H9 (cell line): ENCODE results near the gene MACC1. TPM values are rescaled to one million over a fixed set of nuclear protein-coding genes. Genes with fewer than 3 reads are reported as not detected.

Source experiments
- DNase-seq: peaks from one replicate; pipeline ENCODE4 v3.0.0-alpha.2; 2017
- H2AFZ ChIP-seq: one replicate; pipeline ENCODE4 v1.6.1; 2013; ENCODE audit warnings: mild to moderate bottlenecking, low read length, control low read depth, moderate library complexity
- H2AK5ac ChIP-seq: 2 replicates; pipeline ENCODE4 v1.6.1; 2013; ENCODE audit warnings: low read length, control low read depth, mixed read lengths; ENCODE audit not compliant: insufficient read length
- H2BK120ac ChIP-seq: one replicate; pipeline ENCODE4 v1.6.1; 2013; ENCODE audit warnings: low read depth, mild to moderate bottlenecking, low read length, control low read depth, inconsistent platforms; ENCODE audit not compliant: poor library complexity, severe bottlenecking
- H2BK12ac ChIP-seq: 2 replicates; pipeline ENCODE4 v1.6.1; 2013; ENCODE audit warnings: low read length, control low read depth, mixed read lengths, low read depth; ENCODE audit not compliant: insufficient read length
- H2BK15ac ChIP-seq: 2 replicates; pipeline ENCODE4 v1.6.1; 2013; ENCODE audit warnings: low read depth, low read length, control low read depth
- H2BK20ac ChIP-seq: one replicate; pipeline ENCODE4 v1.6.1; 2013; ENCODE audit warnings: low read depth, mild to moderate bottlenecking, low read length, control low read depth, inconsistent platforms; ENCODE audit not compliant: poor library complexity, severe bottlenecking
- H2BK5ac ChIP-seq: 2 replicates; pipeline ENCODE4 v1.6.1; 2013; ENCODE audit warnings: low read length, control low read depth, mixed read lengths; ENCODE audit not compliant: insufficient read length
- H3K14ac ChIP-seq: 2 replicates; pipeline ENCODE4 v1.6.1; 2013; ENCODE audit warnings: low read length, control low read depth; ENCODE audit not compliant: insufficient read depth
- H3K18ac ChIP-seq: 2 replicates; pipeline ENCODE4 v1.6.1; 2013; ENCODE audit warnings: low read depth, mild to moderate bottlenecking, mixed read lengths, low read length, control low read depth; ENCODE audit not compliant: insufficient read length
- H3K23ac ChIP-seq: 2 replicates; pipeline ENCODE4 v1.6.1; 2013; ENCODE audit warnings: low read length, control low read depth, mixed read lengths, low read depth; ENCODE audit not compliant: insufficient read length
- H3K23me2 ChIP-seq: 2 replicates; pipeline ENCODE4 v1.6.1; 2013; ENCODE audit warnings: low read depth, mild to moderate bottlenecking, mixed read lengths, low read length, control low read depth; ENCODE audit not compliant: insufficient read length, poor library complexity, severe bottlenecking
- H3K27ac ChIP-seq: 2 replicates; pipeline ENCODE4 v1.5.1; 2013; ENCODE audit warnings: low read length, control low read depth, mixed read lengths, low read depth; ENCODE audit not compliant: insufficient read length
- H3K27me3 ChIP-seq: 2 replicates; pipeline ENCODE4 v1.6.1; 2013; ENCODE audit warnings: low read length, control low read depth, inconsistent platforms; ENCODE audit not compliant: insufficient read depth
- H3K4ac ChIP-seq: 2 replicates; pipeline ENCODE4 v1.6.1; 2013; ENCODE audit warnings: low read depth, mild to moderate bottlenecking, control low read depth, inconsistent platforms, low read length, moderate library complexity
- H3K4me1 ChIP-seq: 2 replicates; pipeline ENCODE4 v1.6.1; 2013; ENCODE audit warnings: low read length, control low read depth, inconsistent platforms; ENCODE audit not compliant: insufficient read depth
- H3K4me2 ChIP-seq: 2 replicates; pipeline ENCODE4 v1.6.1; 2013; ENCODE audit warnings: low read length, control low read depth, mixed read lengths; ENCODE audit not compliant: insufficient read length, insufficient read depth
- H3K56ac ChIP-seq: 2 replicates; pipeline ENCODE4 v1.6.1; 2013; ENCODE audit warnings: low read depth, mild to moderate bottlenecking, mixed read lengths, low read length, control low read depth; ENCODE audit not compliant: insufficient read length
- H3K79me1 ChIP-seq: 2 replicates; pipeline ENCODE4 v1.6.1; 2013; ENCODE audit warnings: low read depth, mild to moderate bottlenecking, moderate library complexity, low read length, control low read depth, inconsistent platforms; ENCODE audit not compliant: insufficient read depth, poor library complexity, severe bottlenecking
- H3K79me2 ChIP-seq: 2 replicates; pipeline ENCODE4 v1.6.1; 2013; ENCODE audit warnings: low read length, control low read depth, inconsistent platforms; ENCODE audit not compliant: insufficient read depth
- H3K9ac ChIP-seq: 2 replicates; pipeline ENCODE4 v1.6.1; 2013; ENCODE audit warnings: low read length, control low read depth, mixed read lengths; ENCODE audit not compliant: insufficient read length; ENCODE audit errors: extremely low read depth
- H3K9me3 ChIP-seq: one replicate; pipeline ENCODE4 v1.6.1; 2013; ENCODE audit warnings: low read depth, low read length, inconsistent platforms; ENCODE audit not compliant: control insufficient read depth
- H3T11ph ChIP-seq: one replicate; pipeline ENCODE4 v1.6.1; 2013; ENCODE audit warnings: mild to moderate bottlenecking, low read length, control low read depth, inconsistent platforms
- H4K20me1 ChIP-seq: one replicate; pipeline ENCODE4 v1.6.1; 2013; ENCODE audit not compliant: control insufficient read depth, insufficient read length, insufficient read depth
- H4K5ac ChIP-seq: 2 replicates; pipeline ENCODE4 v1.6.1; 2013; ENCODE audit warnings: low read depth, mild to moderate bottlenecking, mixed read lengths, low read length, control low read depth; ENCODE audit not compliant: insufficient read length
- H4K8ac ChIP-seq: replicated peaks from 2 replicates; pipeline ENCODE4 v1.6.1; 2013; ENCODE audit warnings: low read length, control low read depth, mixed read lengths, low read depth; ENCODE audit not compliant: insufficient read length
- H4K91ac ChIP-seq: 2 replicates; pipeline ENCODE4 v1.6.1; 2013; ENCODE audit warnings: low read depth, mild to moderate bottlenecking, moderate library complexity, mixed read lengths, low read length, control low read depth; ENCODE audit not compliant: insufficient read length
- H3K27ac Mint-ChIP-seq, 3 experiments: 2 replicates in 2 of 3; 3 replicates in 1 of 3; pipeline ENCODE4 v1.8.0; 2020 to 2021; ENCODE audit warnings: mixed read lengths in 3 of 3, mild to moderate bottlenecking in 1 of 3, moderate library complexity in 1 of 3
- H3K27me3 Mint-ChIP-seq: 2 replicates; pipeline ENCODE4 v1.8.0; 2021; ENCODE audit warnings: low read depth, mild to moderate bottlenecking, moderate library complexity, mixed read lengths
- H3K36me3 Mint-ChIP-seq, 3 experiments: 2 replicates in 2 of 3; 3 replicates in 1 of 3; pipeline ENCODE4 v1.8.0; 2020 to 2021; ENCODE audit warnings: low read depth in 3 of 3, mixed read lengths in 3 of 3; ENCODE audit not compliant: insufficient read depth in 1 of 3
- H3K4me1 Mint-ChIP-seq, 2 experiments: 2 replicates each; pipeline ENCODE4 v1.8.0; 2020; ENCODE audit warnings: mixed read lengths in 2 of 2
- H3K4me3 Mint-ChIP-seq, 2 experiments: 2 replicates in 1 of 2; 3 replicates in 1 of 2; pipeline ENCODE4 v1.8.0; 2020 to 2021; ENCODE audit warnings: mild to moderate bottlenecking in 2 of 2, mixed read lengths in 2 of 2, moderate library complexity in 1 of 2
- H3K9me3 Mint-ChIP-seq, 2 experiments: 2 replicates in 1 of 2; 3 replicates in 1 of 2; pipeline ENCODE4 v1.8.0; 2020; ENCODE audit warnings: mild to moderate bottlenecking in 2 of 2, mixed read lengths in 2 of 2, moderate library complexity in 1 of 2
- CTCF ChIP-seq: fragments of 200-600 bp; sonication (generic); conservative IDR thresholded peaks from 3 replicates; pipeline ENCODE4 v1.8.0; 2021; ENCODE audit warnings: antibody characterized with exemption, mild to moderate bottlenecking
- WGBS: extraction: QIAGEN DNeasy Blood & Tissue Kit; methylation state at CpG from one replicate; pipeline ENCODE4 v1.1.7; 2013; ENCODE audit warnings: missing lambda C conversion rate, low lambda C conversion rate, mixed read lengths; ENCODE audit not compliant: insufficient read length; ENCODE audit errors: extremely low coverage; 5-methylcytosine and 5-hydroxymethylcytosine counted together
- total RNA-seq: library from RNA; stranded (reverse); gene quantifications from 2 replicates; pipeline ENCODE4 v1.2.1, GENCODE V29; 2021

MACC1 gene
- total RNA-seq, 1 experiment from 2014 or later: 11.0 TPM

- no CpG with 5 or more reads among the region's 1 CpG for WGBS
- Histone ChIP-seq H3K79me2 (no peaks in the 10 kb centered on the region), H3K18ac (no peak overlapping the region), H2BK12ac (no peak overlapping the region), H3K4me1 (no peaks in the 10 kb centered on the region; the same call in 1 of the 2 replicates), H4K91ac (no peak overlapping the region), H3K4me2 (no peak overlapping the region), H3K27ac (no peak overlapping the region), H2BK15ac (no peak overlapping the region), H3K56ac (no peak overlapping the region), H2AFZ (no peak overlapping the region), H4K20me1 (no peaks in the 10 kb centered on the region), H3K9ac (no peak overlapping the region), H2BK20ac (no peak overlapping the region), H3K79me1 (no peaks in the 10 kb centered on the region), H3K23me2 (no peaks in the 10 kb centered on the region), H3T11ph (no peak overlapping the region), H2BK120ac (no peak overlapping the region), H2AK5ac (no peak overlapping the region), H4K5ac (no peak overlapping the region), H4K8ac (no peak overlapping the region), H2BK5ac (no peak overlapping the region), H3K23ac (no peak overlapping the region), H3K9me3 (peaks cover 13% of the 10 kb centered on the region), H3K14ac (no peak overlapping the region), H3K4ac (no peak overlapping the region), H3K27me3 (no peaks in the 10 kb centered on the region)
- Mint-ChIP-seq H3K9me3 (peaks cover 21 to 26% of the 10 kb centered on the region in 2 experiments), H3K27ac (no peak overlapping the region), H3K27me3 (no peaks in the 10 kb centered on the region), H3K36me3 (peaks cover 20 to 33% (median 24%) of the 10 kb centered on the region in 3 experiments), H3K4me1 (peaks cover 15 to 19% of the 10 kb centered on the region in 2 experiments), H3K4me3 (no peak overlapping the region)
- no peak for DNase-seq
- TF ChIP-seq CTCF: no peak
Observed at GRCh38 chr7:20213378-20213777, 3.8 kb downstream of the MACC1 start.
